Liver (tissue), 9 donors: Measurements from ENCODE around the gene CELSR1. TPM values are rescaled to one million over a fixed set of nuclear protein-coding genes. Genes with fewer than 3 reads are reported as not detected.

ENCODE experiments used
- DNase-seq: peaks from one replicate; pipeline ENCODE4 v3.0.0-alpha.2; 2017; ENCODE audit warnings: low spot score
- H3K27ac ChIP-seq, 2 donors: one replicate each; pipeline ENCODE4 v1.7.0; 2013; ENCODE audit warnings: inconsistent platforms in 2 of 2, low read length in 2 of 2, control low read depth in 1 of 2, low read depth in 1 of 2, mild to moderate bottlenecking in 1 of 2
- H3K27me3 ChIP-seq, 4 donors: one replicate each; pipeline versions ENCODE4 v1.6.1 to v1.7.0; 2013; ENCODE audit warnings: low read length in 3 of 4, inconsistent platforms in 1 of 4, mild to moderate bottlenecking in 1 of 4, moderate library complexity in 1 of 4; ENCODE audit not compliant: control insufficient read depth in 4 of 4, insufficient read depth in 4 of 4
- H3K36me3 ChIP-seq, 4 donors: one replicate each; pipeline versions ENCODE4 v1.6.1 to v1.7.0; 2013; ENCODE audit warnings: low read length in 3 of 4, mild to moderate bottlenecking in 3 of 4, low read depth in 1 of 4, moderate library complexity in 1 of 4; ENCODE audit not compliant: control insufficient read depth in 4 of 4, insufficient read depth in 3 of 4
- H3K4me1 ChIP-seq, 4 donors: one replicate each; pipeline versions ENCODE4 v1.6.1 to v1.7.0; 2013; ENCODE audit warnings: low read length in 3 of 4, mild to moderate bottlenecking in 3 of 4, moderate library complexity in 1 of 4; ENCODE audit not compliant: control insufficient read depth in 4 of 4, insufficient read depth in 4 of 4
- H3K4me3 ChIP-seq, 3 donors: one replicate each; pipeline versions ENCODE4 v1.6.1 to v1.7.0; 2013; ENCODE audit warnings: low read length in 3 of 3, control low read depth in 1 of 3, low read depth in 1 of 3, mild to moderate bottlenecking in 1 of 3
- H3K9ac ChIP-seq, 2 donors: one replicate each; pipeline ENCODE4 v1.7.0; 2013; ENCODE audit warnings: low read length in 2 of 2, mild to moderate bottlenecking in 2 of 2, moderate library complexity in 2 of 2, control low read depth in 1 of 2, low read depth in 1 of 2
- H3K9me3 ChIP-seq, 4 donors: one replicate each; pipeline versions ENCODE4 v1.6.1 to v1.7.0; 2013; ENCODE audit warnings: low read length in 3 of 4; ENCODE audit not compliant: control insufficient read depth in 4 of 4
- ATF3 ChIP-seq: IDR thresholded peaks from 2 replicates; pipeline ENCODE4 v1.6.1; 2016; ENCODE audit warnings: antibody characterized with exemption
- CTCF ChIP-seq: fragments of 150-350 bp; IDR thresholded peaks from 2 replicates; pipeline ENCODE4 v1.5.1; 2017; ENCODE audit warnings: improper control_type of control experiment, low read depth, low read length; ENCODE audit not compliant: missing input control
- FOXA1 ChIP-seq: IDR thresholded peaks from 2 replicates; pipeline ENCODE4 v1.6.1; 2016; ENCODE audit warnings: antibody characterized with exemption
- HNF4A ChIP-seq, 2 donors: conservative IDR thresholded peaks; 2 replicates each; pipeline ENCODE4 v1.6.1; 2016; ENCODE audit warnings: antibody characterized with exemption in 2 of 2, mild to moderate bottlenecking in 2 of 2
- HNF4G ChIP-seq: IDR thresholded peaks from 2 replicates; pipeline ENCODE4 v1.6.1; 2016; ENCODE audit warnings: antibody characterized with exemption
- MAX ChIP-seq: IDR thresholded peaks from 2 replicates; pipeline ENCODE4 v1.6.1; 2016; ENCODE audit warnings: antibody characterized with exemption
- NR2F2 ChIP-seq: IDR thresholded peaks from 2 replicates; pipeline ENCODE4 v1.6.1; 2016; ENCODE audit warnings: antibody characterized with exemption
- RXRA ChIP-seq, 2 donors: IDR thresholded peaks; 2 replicates each; pipeline ENCODE4 v1.6.1; 2017 to 2018; ENCODE audit warnings: antibody characterized with exemption in 2 of 2, mild to moderate bottlenecking in 1 of 2
- SP1 ChIP-seq: IDR thresholded peaks from 2 replicates; pipeline ENCODE4 v1.6.1; 2018; ENCODE audit warnings: antibody characterized with exemption, mild to moderate bottlenecking
- YY1 ChIP-seq: IDR thresholded peaks from 2 replicates; pipeline ENCODE4 v1.6.1; 2016; ENCODE audit warnings: antibody characterized with exemption, mild to moderate bottlenecking
- WGBS: extraction: QIAGEN DNeasy Blood & Tissue Kit; methylation state at CpG from one replicate; pipeline ENCODE4 v1.1.7; 2013; 5-methylcytosine and 5-hydroxymethylcytosine counted together
- polyA plus RNA-seq, 2 donors: library from polyadenylated mRNA; stranded (reverse) in 1 of 2; unstranded in 1 of 2; fragments of 200-250 nt in 1 of 2; fragments of >200 nt in 1 of 2; fragmentation: Nextera tagmentation in 1 of 2; extraction: Ambion mirVana in 1 of 2; gene quantifications; one replicate each; pipeline versions ENCODE4 v1.2.1 to v1.2.3, GENCODE V29; 2013 to 2015
- total RNA-seq, 2 donors: library from RNA; depleted of rRNA; stranded (reverse); fragments of >200 nt; gene quantifications; one replicate each; pipeline ENCODE4 v1.2.3, GENCODE V29; 2014
- donor health status: healthy.
- donor health status: healthy.
- donor health status: healthy.
- donor health status: healthy.
- donor health status: healthy.

Gene CELSR1
- total and polyA plus RNA-seq, 4 donors = 0.37 to 1.6 (median 1.3) TPM

DNA sequence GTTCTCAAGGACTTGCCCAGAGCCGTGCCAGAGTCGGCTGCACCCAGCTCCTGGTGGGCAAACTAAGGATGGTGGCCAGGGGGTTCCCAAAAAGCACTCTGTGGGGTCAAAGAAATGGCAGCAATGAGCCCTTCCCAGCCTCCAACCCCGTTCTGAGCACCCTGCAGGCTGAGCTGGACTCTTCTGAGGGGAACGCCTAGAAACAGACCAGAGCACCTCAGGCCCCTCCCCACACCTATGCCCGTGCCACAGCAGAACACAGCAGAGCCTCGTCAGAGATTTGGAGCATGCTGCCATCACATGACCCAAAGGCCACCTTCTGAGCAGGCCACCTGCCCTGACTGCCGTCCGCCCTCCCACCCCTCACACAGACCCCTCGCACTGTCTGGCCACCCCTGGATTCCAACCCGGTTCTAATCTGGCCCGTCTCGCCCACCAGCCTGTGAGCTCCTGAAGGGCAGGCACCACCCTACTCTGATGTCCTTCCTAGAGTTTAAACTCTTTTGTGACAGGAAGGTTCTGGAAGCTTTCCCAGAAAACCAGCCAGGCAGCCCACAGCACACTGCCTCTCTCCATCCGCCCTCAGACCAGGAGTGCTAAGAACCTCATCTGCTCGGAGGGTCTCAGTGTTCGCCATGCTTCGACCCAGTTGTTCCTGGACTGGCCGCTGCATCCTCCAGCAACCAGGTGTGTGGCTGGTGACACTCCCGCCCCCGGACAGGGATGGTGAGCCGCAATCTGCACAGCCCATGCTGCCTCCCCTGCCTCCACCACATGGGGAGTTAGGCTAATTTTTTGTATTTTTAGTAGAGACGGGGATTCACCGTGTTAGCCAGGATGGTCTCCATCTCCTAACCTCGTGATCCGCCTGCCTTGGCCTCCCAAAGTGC lies 97.6 kb downstream of the CELSR1 start:
- Histone ChIP-seq H3K36me3 (no peaks in the 10 kb centered on the region), H3K27ac (no peak overlapping the region), H3K4me1 (no peaks in the 10 kb centered on the region), H3K4me3 (no peak overlapping the region), H3K9me3 (no peaks in the 10 kb centered on the region), H3K27me3 (no peaks in the 10 kb centered on the region), H3K9ac (no peak overlapping the region)
- TF ChIP-seq FOXA1 (no peak), RXRA (IDR thresholded peaks at IDR 0.05) (no peak), SP1 (no peak), HNF4G (no peak), YY1 (no peak), HNF4A (conservative IDR thresholded peaks at IDR 0.05) (no peak)
- WGBS = 88% methylated on average over 24 of the region's 24 CpGs
- no peak for DNase-seq

DNA sequence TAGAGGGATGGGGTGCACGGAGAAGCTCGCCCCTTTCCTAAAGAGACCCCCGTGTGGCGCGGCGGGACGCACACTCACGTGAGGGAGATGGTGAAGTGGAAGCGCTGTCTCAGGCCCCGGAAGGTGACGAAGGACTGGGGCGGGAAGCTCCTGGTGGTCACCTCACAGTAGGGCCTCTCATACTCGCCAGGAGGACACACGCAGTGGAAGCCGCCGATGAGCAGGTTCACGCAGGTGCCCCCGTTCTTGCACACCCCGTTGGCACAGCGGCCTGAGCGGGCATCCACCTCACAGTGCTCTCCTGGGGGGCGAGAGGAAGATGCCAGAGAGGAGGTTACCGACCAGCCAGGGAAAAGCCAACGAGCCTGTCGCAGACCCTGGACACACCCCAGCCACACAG lies 98.3 kb downstream of the CELSR1 start:
- TF ChIP-seq RXRA (IDR thresholded peaks at IDR 0.05) (no peak), NR2F2 (no peak), HNF4G (no peak), ATF3 (no peak)
- Histone ChIP-seq H3K36me3 (no peaks in the 10 kb centered on the region), H3K27me3 (no peaks in the 10 kb centered on the region), H3K27ac (no peak overlapping the region), H3K4me1 (no peaks in the 10 kb centered on the region), H3K9me3 (no peaks in the 10 kb centered on the region), H3K9ac (no peak overlapping the region), H3K4me3 (no peak overlapping the region)
- no peak for DNase-seq
- 92% methylated on average over 25 of the region's 25 CpGs for WGBS

- H3K4me3 ChIP-seq = no peak overlapping the region
- WGBS = 88% methylated on average over 21 of the region's 21 CpGs
- no peak overlapping the region for H3K9ac ChIP-seq
- no peaks in the 10 kb centered on the region for H3K9me3 ChIP-seq
- H3K27me3 ChIP-seq = no peaks in the 10 kb centered on the region
- no peak for TF ChIP-seq FOXA1
- H3K36me3 ChIP-seq = no peaks in the 10 kb centered on the region
- H3K27ac ChIP-seq = no peak overlapping the region
- DNase-seq = no peak
- no peaks in the 10 kb centered on the region for H3K4me1 ChIP-seq
Measured at GRCh38 chr22:46437671-46438440, 99.6 kb downstream of the CELSR1 start.

DNA sequence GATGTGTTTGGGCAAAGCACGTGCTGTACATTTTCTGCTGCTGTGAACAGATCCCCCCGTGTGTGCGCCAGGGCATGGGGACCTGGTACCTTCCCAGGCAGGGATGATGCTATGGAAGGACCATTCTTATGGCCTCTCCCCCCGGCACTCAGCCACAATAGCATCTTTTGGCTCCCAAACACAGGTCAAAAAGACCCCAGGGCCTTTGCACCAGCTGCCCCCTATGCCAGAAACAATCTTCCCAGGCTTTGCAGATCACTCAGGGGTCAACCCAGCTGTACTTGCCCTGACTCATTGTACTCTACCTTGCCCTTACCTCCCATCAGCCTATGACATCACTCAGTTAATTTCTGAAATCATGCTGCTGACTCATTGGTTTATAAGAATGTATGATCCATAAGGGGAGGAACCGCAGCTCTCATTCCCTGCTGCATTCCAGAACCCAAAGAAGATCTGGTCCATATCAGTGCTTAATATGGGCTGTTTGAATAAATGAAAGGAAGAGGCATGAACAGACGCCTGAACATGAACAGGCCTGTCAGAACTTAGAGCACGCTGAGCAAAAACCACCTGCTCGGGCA lies 100.7 kb downstream of the CELSR1 start:
- H3K27ac ChIP-seq = no peak overlapping the region
- no peaks in the 10 kb centered on the region for H3K9me3 ChIP-seq
- no peak for DNase-seq
- H3K27me3 ChIP-seq = no peaks in the 10 kb centered on the region
- no peaks in the 10 kb centered on the region for H3K36me3 ChIP-seq
- no peak overlapping the region for H3K4me3 ChIP-seq
- WGBS = 95% methylated on average over 8 of the region's 8 CpGs
- H3K4me1 ChIP-seq = no peaks in the 10 kb centered on the region
- TF ChIP-seq CTCF (no peak), YY1 (no peak), HNF4A (conservative IDR thresholded peaks at IDR 0.05) (no peak), RXRA (IDR thresholded peaks at IDR 0.05) (no peak), FOXA1 (no peak), MAX (no peak), NR2F2 (no peak)
- H3K9ac ChIP-seq = no peak overlapping the region
